Gastrocnemius medialis (tissue), 4 donors: Measurements from ENCODE around the gene TBCA. TPM values are rescaled to one million over a fixed set of nuclear protein-coding genes. Genes with fewer than 3 reads are reported as not detected.

ENCODE experiments used
- ATAC-seq, 2 donors: fragments of 150-250 bp; one replicate each; pipeline ENCODE4 v1.9.1; 2016
- DNase-seq, 2 donors: peaks; one replicate each; pipeline ENCODE4 v3.0.0-alpha.2; 2019
- H3K27ac ChIP-seq, 4 donors: fragments of 200-600 bp; sonication (generic); 1 replicate in 1 of 4; 2 replicates in 3 of 4; pipeline ENCODE4 v1.5.1; 2016 to 2018; ENCODE audit warnings: mild to moderate bottlenecking in 2 of 4, moderate library complexity in 1 of 4
- H3K27me3 ChIP-seq, 3 donors: fragments of 200-600 bp; sonication (generic) in 2 of 3; 1 replicate in 1 of 3; 2 replicates in 2 of 3; pipeline versions ENCODE4 v1.5.1 to v1.6.0; 2016 to 2019; ENCODE audit warnings: mild to moderate bottlenecking in 1 of 3, moderate library complexity in 1 of 3
- H3K36me3 ChIP-seq, 2 donors: fragments of 200-600 bp; sonication (generic) in 1 of 2; one replicate each; pipeline ENCODE4 v1.5.1; 2017 to 2018
- H3K4me1 ChIP-seq, 2 donors: fragments of 200-600 bp; sonication (generic) in 1 of 2; one replicate each; pipeline ENCODE4 v1.5.1; 2016 to 2017; ENCODE audit warnings: mild to moderate bottlenecking in 2 of 2
- H3K4me3 ChIP-seq, 4 donors: fragments of 200-600 bp; sonication (generic) in 3 of 4; 1 replicate in 1 of 4; 2 replicates in 3 of 4; pipeline ENCODE4 v1.5.1; 2016 to 2019; ENCODE audit warnings: mild to moderate bottlenecking in 2 of 4
- H3K9me3 ChIP-seq, 3 donors: fragments of 200-600 bp; sonication (generic) in 2 of 3; 1 replicate in 1 of 3; 2 replicates in 2 of 3; pipeline ENCODE4 v1.5.1; 2016 to 2019
- POLR2A ChIP-seq, 2 donors: fragments of 450-650 bp; IDR thresholded peaks; one replicate each; pipeline ENCODE4 v1.6.1; 2017; ENCODE audit warnings: antibody characterized with exemption in 2 of 2, mild to moderate bottlenecking in 2 of 2, moderate library complexity in 2 of 2
- in situ Hi-C, 4 donors: fragments of 200-750 bp; cut with MboI; loops; one replicate each; pipeline versions ENCODE4 v1.15.0 to v1.8.0; 2017; ENCODE audit warnings: low sequenced_read_pairs in 4 of 4
- intact Hi-C: fragments of 100-400 bp; cut with DNase I; formaldehyde crosslinking; loops from one replicate; pipeline ENCODE4 v1.15.1; 2023; ENCODE audit warnings: low total_unique reads
- total RNA-seq, 4 donors: library from RNA; depleted of rRNA; stranded (reverse); fragments of >200 nt; gene quantifications; one replicate each; pipeline versions ENCODE4 v1.1.0 to v1.2.3, GENCODE V29; 2016
- TF ChIP-seq, protein P1 (sequence below), 5 experiments: fragments of 450-650 bp in 3 of 5; fragments of 200-600 bp in 2 of 5; sonication (generic) in 2 of 5; IDR thresholded peaks in 4 of 5; conservative IDR thresholded peaks in 1 of 5; 1 replicate in 4 of 5; 2 replicates in 1 of 5; pipeline ENCODE4 v1.5.1; 2016 to 2019; ENCODE audit warnings: antibody characterized with exemption in 5 of 5, mild to moderate bottlenecking in 3 of 5, moderate library complexity in 3 of 5

TBCA gene
- total RNA-seq, 4 donors from 2014 or later: 63.7 to 106 (median 88.1) TPM

DNA sequence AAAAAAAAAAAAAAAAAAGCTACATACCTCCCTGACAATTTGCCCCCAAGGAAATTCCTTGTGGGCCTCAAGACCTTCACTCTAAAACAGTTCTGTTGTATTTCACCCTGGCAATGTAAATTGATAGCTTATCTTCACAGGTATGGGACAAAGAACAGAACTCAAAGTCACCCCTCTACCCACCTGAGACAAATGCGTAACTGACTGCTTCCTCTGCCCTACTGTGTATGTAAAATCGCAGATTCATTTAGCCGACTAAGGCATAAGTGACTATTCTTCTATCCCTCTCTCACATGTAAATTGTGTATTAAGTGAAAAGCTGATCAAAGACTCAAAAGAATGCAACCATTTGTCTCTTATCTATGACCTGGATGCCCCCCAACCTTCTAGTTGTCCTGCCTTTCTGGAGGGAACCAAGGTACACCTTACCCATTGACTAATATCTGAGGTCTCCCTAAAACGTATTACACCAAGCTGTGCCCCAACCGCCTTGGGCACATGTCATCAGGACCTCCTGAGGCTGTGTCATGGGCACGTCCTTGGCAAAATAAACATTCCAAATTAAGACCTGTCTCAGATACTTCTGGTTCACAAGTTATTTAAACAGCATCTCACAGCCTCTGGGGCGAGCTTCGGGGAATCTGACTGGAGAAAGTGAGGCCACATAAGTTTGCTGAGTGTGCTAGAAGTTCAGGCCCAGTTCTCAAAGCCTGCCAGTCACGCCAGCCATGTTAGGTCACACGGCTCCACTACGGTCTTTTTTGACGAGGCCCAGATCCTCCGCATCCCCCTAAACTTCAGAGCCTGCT, 954 bp downstream of the TBCA start:
- Histone ChIP-seq H3K36me3 (peaks cover 0 to 7% of the 10 kb centered on the region in 2 donors), H3K27ac (peak overlapping the region; percentile 86 to 99 (median 98)), H3K4me1 (peaks cover 43 to 49% of the 10 kb centered on the region in 2 donors), H3K9me3 (no peaks in the 10 kb centered on the region), H3K27me3 (no peaks in the 10 kb centered on the region), H3K4me3 (peak overlapping the region; percentile 68 to 96 (median 86))
- TF ChIP-seq, protein P1, sequence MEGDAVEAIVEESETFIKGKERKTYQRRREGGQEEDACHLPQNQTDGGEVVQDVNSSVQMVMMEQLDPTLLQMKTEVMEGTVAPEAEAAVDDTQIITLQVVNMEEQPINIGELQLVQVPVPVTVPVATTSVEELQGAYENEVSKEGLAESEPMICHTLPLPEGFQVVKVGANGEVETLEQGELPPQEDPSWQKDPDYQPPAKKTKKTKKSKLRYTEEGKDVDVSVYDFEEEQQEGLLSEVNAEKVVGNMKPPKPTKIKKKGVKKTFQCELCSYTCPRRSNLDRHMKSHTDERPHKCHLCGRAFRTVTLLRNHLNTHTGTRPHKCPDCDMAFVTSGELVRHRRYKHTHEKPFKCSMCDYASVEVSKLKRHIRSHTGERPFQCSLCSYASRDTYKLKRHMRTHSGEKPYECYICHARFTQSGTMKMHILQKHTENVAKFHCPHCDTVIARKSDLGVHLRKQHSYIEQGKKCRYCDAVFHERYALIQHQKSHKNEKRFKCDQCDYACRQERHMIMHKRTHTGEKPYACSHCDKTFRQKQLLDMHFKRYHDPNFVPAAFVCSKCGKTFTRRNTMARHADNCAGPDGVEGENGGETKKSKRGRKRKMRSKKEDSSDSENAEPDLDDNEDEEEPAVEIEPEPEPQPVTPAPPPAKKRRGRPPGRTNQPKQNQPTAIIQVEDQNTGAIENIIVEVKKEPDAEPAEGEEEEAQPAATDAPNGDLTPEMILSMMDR (IDR thresholded peaks at IDR 0.05 in 4 of 5, conservative IDR thresholded peaks at IDR 0.05 in 1 of 5): no peak
- no peak for TF ChIP-seq POLR2A (IDR thresholded peaks at IDR 0.05)
- DNase-seq: peak in 1 of 2 donors; percentile 21
- ATAC-seq: peak; percentile 66 to 69
- in situ Hi-C loops: no loop called here
- intact Hi-C loops: loop anchor here (5.0 to 10.0 kb wide), 3 partner anchors 130 to 517 kb away; partner anchors contain the start of genes AP3B1 and WDR41

DNA sequence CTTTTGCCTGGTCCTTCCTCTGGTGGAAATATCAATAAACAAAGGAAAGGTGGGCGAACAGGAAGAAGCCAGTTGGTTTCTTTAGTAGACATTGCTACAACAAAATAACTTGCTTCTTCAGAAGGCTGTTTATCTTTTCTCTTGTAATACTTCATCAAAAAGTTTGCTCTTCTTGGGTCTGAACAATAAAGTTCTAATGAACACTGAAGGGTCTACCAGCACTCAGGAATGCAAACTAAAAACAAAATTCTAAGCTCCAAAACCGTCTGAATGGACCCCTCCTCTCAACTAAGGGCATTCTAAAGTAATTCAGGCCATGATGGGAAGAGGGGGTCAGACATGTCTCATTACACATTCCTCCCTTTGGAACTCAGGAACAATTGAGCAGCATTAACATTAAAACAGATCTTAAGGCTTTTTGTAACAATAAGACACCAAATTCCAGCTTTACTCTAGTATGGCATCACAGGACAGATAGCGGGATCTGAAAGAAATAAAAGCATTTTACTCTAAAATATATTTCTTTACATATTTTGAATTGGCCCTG, 2.3 kb downstream of the TBCA start:
- intact Hi-C loops: loop anchor here (10.0 kb wide), 1 partner anchor 129 kb away; no protein-coding TSS in a partner anchor
- no peaks in the 10 kb centered on the region for H3K27me3 ChIP-seq
- H3K27ac ChIP-seq: peak overlapping the region in 3 of 4 donors; percentile 86 to 99 (median 96)
- ATAC-seq (no peak), DNase-seq (no peak)
- H3K4me3 ChIP-seq: no peak overlapping the region
- peaks cover 0 to 15% of the 10 kb centered on the region in 2 donors for H3K36me3 ChIP-seq
- TF ChIP-seq, protein P1 (IDR thresholded peaks at IDR 0.05 in 4 of 5, conservative IDR thresholded peaks at IDR 0.05 in 1 of 5): no peak
- no peak for TF ChIP-seq POLR2A (IDR thresholded peaks at IDR 0.05)
- peaks cover 53 to 54% of the 10 kb centered on the region in 2 donors for H3K4me1 ChIP-seq
- H3K9me3 ChIP-seq: no peaks in the 10 kb centered on the region
- in situ Hi-C loops: no loop called here

DNA sequence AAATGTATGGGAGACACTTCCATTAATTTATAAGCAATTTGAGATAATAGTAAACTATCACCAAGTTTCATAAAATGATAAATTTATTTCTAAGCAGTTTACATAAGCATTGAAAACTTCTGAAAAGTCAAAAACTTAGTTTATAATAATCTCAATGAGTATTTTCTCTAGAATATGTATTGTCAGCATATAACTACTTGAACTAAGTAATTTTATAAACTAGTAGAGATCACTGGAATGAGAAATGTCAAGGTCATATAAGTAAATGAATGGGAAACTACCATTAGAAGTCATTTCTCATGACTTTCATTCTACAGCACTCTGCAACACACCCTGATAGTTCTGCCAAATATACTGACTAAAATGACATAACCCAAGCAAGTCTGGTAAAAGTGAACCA, 3.4 kb downstream of the TBCA start:
- DNase-seq (no peak), ATAC-seq (no peak)
- peaks cover 54 to 59% of the 10 kb centered on the region in 2 donors for H3K4me1 ChIP-seq
- peaks cover 0 to 20% of the 10 kb centered on the region in 2 donors for H3K36me3 ChIP-seq
- H3K4me3 ChIP-seq: no peak overlapping the region
- intact Hi-C loops: loop anchor here (10.0 kb wide), 1 partner anchor 128 kb away; no protein-coding TSS in a partner anchor
- no peaks in the 10 kb centered on the region for H3K9me3 ChIP-seq
- no peak overlapping the region for H3K27ac ChIP-seq
- in situ Hi-C loops: no loop called here
- TF ChIP-seq, protein P1 (IDR thresholded peaks at IDR 0.05 in 4 of 5, conservative IDR thresholded peaks at IDR 0.05 in 1 of 5): no peak
- no peaks in the 10 kb centered on the region for H3K27me3 ChIP-seq

DNA sequence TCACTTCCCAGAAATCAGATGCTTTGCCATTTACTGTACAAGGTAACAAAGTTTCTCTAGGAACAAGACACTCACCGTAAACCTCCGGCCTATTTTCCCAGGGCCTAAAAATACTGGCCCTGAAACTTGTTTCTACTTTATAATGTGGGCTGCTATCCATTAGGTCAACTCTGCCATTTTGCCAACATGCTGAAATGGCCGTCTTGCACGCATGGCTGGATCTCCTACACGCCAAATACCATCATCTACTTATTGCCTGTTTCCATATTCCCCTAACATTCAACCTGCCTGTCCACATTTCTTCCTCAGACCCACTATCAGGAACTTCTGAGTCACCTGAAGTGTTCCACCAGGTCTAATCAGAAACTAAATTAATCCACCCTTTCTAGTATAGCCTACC, 4.7 kb downstream of the TBCA start:
- Histone ChIP-seq H3K36me3 (peaks cover 0 to 23% of the 10 kb centered on the region in 2 donors), H3K4me3 (no peak overlapping the region), H3K27me3 (no peaks in the 10 kb centered on the region), H3K4me1 (peaks cover 54 to 56% of the 10 kb centered on the region in 2 donors), H3K27ac (no peak overlapping the region), H3K9me3 (no peaks in the 10 kb centered on the region)
- DNase-seq: no peak
- TF ChIP-seq, protein P1 (IDR thresholded peaks at IDR 0.05 in 4 of 5, conservative IDR thresholded peaks at IDR 0.05 in 1 of 5): no peak
- TF ChIP-seq POLR2A (IDR thresholded peaks at IDR 0.05): no peak
- intact Hi-C loops (loop anchor here (10.0 kb wide), 1 partner anchor 127 kb away; no protein-coding TSS in a partner anchor), in situ Hi-C loops (no loop called here)
- no peak for ATAC-seq
